Brain pericyte (primary cell): ENCODE results near the gene LLPH.

ENCODE experiments used
- DNase-seq: peaks from one replicate; pipeline ENCODE4 v3.0.0-alpha.2; 2012; ENCODE audit warnings: low read depth, low spot score

LLPH gene

DNA sequence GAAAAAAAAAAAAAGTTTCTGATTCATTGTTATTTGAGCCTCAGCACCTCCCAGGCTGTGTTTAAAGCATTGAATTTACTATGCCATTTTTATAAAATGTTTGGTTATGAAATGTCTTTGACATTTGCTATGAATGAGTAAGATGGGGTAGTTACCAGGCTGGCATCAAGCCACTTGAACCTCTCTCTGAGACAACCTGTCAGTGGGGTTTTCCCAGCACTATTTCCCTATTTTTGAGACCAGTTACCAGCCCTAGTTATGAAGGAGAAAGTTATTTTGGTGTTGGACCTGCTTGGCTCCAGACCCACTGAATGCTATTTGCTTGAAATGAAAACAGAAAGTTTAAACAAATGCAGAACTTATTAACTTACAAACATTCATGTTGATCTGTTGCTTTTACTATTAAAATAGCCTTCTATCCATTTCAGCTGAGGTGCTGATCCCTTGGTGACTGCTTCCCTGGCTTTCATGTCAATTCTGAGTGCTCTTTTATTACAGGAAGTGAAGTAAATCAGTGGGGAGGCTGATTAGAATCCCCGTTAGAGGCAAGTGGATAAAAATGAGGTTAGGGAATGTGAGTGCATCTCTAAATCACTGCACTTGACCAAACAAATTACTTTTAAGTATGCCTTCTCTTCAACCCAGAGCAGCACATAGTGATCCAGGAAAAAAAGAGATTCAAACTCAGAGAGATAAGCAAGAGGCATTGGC, 37.8 kb downstream of the LLPH start:
- no peak for DNase-seq

DNA sequence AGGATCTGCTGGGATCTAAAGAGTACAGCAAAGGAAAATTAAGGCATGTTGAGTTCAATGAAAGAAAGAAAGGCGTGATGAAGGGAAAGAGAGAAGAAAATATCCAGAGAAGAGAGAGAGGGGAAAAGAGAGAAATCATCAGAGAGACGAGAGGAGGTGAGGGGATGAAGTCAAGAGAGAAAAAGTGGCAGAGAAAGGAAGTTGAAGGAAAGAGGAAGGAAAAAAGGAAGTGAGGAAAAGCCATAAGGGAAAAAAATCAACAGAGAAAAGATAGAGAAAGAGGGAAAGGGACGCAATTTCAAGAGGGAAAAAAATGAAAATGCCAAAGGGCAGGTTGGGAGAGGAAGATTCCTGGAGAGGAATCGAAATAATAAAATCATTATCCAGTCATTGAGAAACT, 40.4 kb downstream of the LLPH start:
- no peak for DNase-seq

DNA sequence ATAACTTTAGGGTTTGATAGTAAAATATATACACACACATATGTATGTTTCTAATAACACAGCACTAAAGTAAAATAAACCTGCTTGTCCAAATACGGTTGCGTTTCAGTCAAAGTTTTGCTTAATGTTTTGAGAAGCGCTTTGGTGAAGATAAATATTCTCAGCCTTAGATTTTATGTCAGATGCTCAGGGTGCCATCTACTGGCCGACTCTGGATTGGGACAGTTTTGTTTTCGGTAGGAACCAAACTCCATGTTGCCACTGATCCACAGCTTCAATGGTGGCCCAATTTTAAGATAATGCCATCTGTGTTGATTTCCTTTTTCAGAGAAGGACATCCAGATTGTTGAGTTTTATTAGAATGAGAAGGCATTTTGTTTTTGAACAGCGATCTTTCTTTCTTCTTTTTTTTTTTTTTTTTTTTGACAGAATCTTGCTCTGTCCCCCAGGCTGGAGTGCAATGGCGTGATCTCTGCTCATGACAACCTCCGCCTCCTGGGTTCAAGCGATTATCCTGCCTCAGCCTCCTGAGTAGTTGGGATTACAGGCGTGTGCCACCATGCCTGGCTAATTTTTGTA, 43.1 kb downstream of the LLPH start:
- DNase-seq, result peak; percentile 26

DNA sequence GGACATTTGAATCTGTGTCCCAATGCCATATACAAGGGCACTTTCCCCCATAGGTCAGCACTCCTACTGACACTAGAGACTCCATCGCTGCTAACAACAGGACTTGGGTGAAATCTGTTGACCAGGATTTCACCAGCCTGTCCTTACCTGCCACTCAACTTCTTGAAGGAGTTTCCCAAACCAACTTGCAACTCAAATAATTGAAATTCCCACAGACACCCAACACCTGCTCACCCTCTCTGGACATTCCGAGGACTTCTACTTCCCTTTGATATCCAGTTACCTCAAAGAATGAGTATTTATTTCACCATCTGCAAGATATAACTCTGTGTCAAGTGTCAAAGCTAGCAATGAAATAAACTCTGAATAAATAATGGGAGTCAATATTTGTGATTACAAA, 44.6 kb downstream of the LLPH start:
- no peak for DNase-seq

DNA sequence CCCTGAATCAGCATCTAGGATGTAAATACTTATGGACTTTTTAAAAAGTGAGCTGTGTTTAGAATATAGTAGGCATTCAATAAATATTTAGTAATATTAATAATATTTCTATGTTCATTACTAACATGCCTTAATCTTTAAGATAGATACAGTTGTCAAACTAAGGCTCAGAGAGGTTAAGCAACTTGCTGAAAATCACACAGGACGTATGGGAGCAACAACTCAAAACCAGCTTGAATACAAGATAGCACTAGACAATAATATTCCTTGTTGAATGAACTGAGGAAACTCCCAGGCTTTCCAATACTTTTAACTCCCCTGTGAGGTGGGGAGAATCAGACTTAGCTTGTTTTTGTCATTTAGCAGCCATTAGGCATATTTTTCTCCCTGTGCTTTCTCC, 45.3 kb downstream of the LLPH start:
- no peak for DNase-seq

DNA sequence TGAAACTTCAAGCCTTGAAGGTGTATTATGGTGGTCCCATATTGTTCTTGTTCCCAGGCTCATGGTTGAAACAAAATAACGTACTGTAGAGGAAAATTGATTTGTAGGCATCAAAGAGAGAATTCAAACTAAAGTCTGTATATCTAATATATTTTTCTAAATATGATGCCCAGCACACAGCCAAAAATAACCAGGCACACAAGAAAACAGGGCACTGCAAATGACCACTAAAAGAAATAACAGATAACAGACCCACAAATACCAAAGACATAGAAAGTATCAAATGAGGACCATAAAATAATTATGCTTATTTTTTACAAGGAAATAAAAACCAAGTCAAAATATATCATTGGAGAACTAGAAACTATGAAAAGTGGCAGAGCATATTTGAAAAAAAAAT, 46.8 kb downstream of the LLPH start:
- DNase-seq, result no peak

DNA sequence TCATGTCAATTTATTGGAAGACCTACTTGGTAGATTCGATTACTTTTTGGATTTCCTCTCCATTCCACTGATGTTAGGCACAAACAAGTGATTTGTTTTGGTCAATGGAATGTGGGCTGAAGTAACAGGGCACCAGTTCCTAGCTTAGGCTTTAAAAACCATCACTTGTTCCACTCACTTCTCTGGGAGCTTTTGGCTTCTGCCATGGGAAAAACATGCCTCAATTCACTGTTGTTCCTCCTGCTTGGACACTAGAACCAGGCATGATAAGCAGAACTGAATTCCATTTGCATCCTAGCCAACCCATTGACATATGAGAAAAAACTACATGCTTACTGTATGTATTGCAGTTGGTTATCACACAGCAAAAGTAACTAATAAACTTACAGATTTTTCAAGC, 47.8 kb downstream of the LLPH start:
- no peak for DNase-seq

DNA sequence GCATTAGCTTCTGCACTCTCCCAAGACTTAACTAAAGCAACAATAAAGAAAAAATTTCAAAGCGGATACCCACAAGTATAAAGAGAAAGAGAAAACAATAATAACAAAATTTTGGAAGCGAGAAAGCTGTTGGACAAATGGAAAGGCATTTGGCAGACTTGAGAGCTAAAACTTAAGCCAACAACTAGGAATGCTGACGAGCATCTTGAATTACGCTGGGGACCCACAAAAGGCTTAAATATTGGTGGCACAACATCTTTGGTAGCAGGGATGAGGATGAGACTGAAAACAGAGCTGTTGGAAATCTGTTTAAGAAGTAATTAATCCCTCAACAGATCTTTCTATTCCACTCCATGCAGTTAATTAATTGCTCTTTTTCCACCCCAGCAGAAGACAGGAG, 49.8 kb downstream of the LLPH start:
- DNase-seq, result no peak

DNA sequence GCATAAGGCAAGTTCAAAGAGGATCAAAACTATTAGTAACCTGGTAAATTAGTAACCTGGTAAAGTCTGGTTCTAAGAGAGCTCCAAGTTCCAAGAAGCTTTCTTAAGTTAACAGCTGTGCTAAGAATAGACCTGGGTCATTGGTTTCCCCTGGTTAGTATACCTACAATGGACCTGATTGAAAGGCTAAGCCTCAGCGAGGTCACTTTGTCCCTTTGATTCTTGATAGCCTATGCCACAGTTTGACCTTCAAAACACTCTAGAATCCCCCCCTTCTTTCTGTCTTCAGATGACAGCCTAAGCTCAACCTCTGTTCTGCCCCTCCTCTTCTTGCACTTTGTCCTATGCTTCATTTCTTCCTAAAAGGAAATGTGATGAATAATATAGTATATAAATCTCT, 53.0 kb downstream of the LLPH start:
- DNase-seq, result no peak

DNA sequence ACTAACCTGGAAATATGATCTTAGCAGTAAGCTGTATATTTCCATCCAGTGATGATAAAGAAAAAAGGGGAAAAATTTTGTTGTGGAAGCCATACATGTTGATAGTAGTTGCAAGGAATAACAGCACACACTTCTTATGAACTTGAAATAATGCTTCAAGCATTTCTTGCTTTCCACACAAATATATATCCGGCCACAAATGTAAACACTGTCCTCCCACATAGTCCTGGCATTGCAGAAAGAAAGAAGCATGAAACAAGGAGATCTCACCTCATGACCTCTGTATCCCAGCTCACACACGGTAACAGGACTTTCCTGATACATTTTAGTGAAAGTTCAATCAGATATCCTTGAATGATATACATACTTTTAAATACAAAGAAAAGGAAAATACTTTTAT, 56.0 kb downstream of the LLPH start:
- no peak for DNase-seq

DNA sequence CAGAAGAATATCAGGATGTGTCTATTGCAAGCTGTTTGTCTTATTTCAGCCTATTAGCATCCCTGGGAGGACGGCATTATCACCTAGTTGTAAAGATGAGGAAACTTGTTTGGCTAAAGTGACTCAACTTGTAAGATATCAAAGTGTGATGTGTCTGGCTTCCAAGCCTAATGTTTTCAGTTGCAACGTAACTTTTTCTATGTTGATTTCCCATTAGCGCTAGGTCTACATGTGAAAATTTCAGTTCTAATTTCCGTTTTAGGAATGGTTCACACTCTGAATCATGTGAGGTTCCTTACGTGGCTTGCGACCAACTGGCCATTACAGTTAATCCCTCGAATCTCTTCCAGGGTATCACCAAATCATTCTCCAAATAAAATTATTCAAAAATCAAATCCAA, 58.0 kb downstream of the LLPH start:
- DNase-seq, result no peak

DNA sequence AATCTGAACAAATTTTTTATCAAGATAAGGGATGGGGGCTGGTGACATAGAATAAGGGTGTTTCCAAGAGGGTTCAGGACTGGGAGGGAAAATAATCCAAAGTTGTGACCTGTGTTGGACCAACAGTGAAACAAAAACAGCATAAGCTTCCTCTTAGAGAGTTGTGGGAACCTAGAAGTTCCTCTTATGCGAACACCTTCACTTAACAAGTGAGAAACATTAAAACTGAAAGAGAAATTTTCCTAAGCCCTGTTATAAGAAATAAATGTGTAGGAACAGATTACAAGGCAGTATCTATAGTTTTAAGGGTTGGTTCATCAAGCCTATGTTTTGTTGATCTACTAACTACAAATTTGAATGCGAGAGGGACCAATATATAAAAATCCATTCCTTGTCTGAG, 58.4 kb downstream of the LLPH start:
- no peak for DNase-seq

DNA sequence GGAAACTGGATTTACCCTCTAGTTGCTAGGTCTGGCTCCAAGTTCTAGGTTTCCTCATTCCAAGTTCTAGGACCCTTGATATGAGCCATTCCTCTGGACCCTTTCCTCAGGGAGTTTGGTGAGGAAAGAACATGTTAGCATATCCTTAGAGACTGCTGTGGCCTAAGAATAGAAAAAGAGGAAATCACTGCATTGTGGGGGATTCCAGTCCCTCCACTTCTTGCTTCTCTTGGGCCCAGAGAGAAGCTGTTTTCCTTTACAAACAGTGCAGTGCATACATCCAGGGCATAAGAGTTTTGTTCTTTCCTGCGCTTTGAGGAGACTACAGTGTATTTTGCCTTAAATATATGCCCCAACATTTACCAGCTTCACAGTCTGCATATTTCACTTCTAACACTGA, 59.0 kb downstream of the LLPH start:
- no peak for DNase-seq

DNA sequence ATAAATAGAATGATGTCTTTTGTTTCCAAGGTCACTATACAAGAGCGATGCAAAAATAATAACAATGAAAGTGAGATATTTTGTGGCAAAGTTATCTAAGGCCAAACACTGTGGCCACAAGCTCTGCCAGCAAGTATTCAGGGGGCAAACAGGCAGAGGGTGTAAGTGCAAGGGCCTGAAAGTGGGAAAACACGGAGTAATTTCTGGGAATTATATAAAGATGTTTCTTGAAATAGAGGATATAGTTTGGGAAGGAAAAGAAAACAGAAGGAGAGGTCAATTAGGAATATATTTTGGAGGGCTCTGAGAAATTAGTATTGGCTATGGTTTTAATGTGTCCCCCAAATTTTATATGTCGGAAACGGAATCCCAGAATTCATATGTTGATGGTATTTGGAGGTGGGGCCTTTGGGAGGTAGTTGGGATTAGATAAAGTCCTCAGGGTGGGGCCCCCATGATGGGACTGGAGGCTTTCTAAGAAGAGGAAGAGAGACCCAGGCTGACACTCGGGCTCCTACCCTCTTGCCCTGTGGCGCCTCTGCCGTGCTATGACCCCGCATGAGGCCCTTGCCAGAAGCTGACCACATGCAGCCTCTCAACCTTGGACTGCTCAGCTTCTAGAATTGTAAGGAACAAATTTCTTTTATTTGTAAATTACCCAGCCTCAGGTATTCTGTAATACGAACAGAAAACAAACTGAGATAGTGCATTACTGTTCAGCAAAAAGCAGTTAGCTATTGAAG, 60.0 kb downstream of the LLPH start:
- no peak for DNase-seq

DNA sequence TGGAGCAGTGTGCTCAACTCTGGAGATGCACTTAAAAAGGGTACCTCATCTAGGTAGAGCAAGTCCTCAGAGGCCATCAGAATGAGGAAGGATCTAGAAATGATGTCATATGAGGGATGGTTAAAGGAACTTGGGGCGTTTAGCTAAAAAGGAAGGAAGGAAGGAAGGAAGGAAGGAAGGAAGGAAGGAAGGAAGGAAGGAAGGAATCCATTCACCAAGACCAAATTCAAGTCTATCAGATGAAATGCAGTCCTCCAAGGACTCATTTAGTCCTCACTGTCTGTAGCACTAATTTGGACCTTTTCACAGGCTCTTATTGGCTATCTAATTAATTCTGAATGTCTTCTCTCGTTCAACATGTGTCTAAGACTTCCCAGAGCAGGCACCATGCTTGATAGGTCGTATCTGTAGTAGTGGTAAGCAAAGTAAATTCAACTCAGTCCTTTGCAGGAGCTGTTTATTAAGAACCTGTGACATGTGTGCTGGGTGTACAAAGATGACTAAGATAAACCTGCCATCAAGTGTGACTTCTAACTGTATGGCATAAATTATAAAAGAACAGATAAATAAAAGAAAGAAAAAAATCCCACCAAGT, 63.5 kb downstream of the LLPH start:
- DNase-seq, result no peak
